SK-N-SH treated with all-trans-retinoic acid at 6 μM for 48 hours (cell line): ENCODE data around the gene DOCK1.

Source experiments
- ATAC-seq: fragments of 200-7000 bp; cut with Tn5 transposase; 3 replicates; pipeline ENCODE4 v1.9.1; 2020; ENCODE audit warnings: mild to moderate bottlenecking, moderate library complexity
- ARNTL ChIP-seq: fragments of 450-650 bp; formaldehyde crosslinking; IDR thresholded peaks from 2 replicates; pipeline ENCODE4 v1.5.0; 2020; ENCODE audit warnings: low read depth, mild to moderate bottlenecking, moderate library complexity, borderline replicate concordance
- BACH2 ChIP-seq: fragments of 250-450 bp; sonication (Bioruptor Pico); IDR thresholded peaks from 2 replicates; pipeline ENCODE4 v1.9.0; 2021; ENCODE audit warnings: mild to moderate bottlenecking, borderline replicate concordance
- CSDC2 ChIP-seq: fragments of 250-450 bp; sonication (Bioruptor Pico); IDR thresholded peaks from 2 replicates; pipeline ENCODE4 v1.5.0; 2020; ENCODE audit warnings: mild to moderate bottlenecking, moderate library complexity
- ESRRG ChIP-seq: fragments of 250-450 bp; sonication (Bioruptor Pico); IDR thresholded peaks from 2 replicates; pipeline ENCODE4 v1.6.1; 2021; ENCODE audit warnings: mild to moderate bottlenecking
- ISL1 ChIP-seq: fragments of 250-450 bp; sonication (Bioruptor Pico); IDR thresholded peaks from 2 replicates; pipeline ENCODE4 v2.1.2; 2022; ENCODE audit warnings: mild to moderate bottlenecking, moderate library complexity
- OSR1 ChIP-seq: fragments of 250-450 bp; sonication (Bioruptor Pico); IDR thresholded peaks from 2 replicates; pipeline ENCODE4 v1.8.0; 2022; ENCODE audit warnings: moderate library complexity, mild to moderate bottlenecking, inconsistent platforms
- PATZ1 ChIP-seq: fragments of 250-450 bp; sonication (Bioruptor Pico); IDR thresholded peaks from 2 replicates; pipeline ENCODE4 v1.8.0; 2020; ENCODE audit warnings: mild to moderate bottlenecking, moderate library complexity, borderline replicate concordance
- POU6F1 ChIP-seq: fragments of 250-450 bp; sonication (Bioruptor Pico); IDR thresholded peaks from 2 replicates; pipeline ENCODE4 v1.8.0; 2021; ENCODE audit warnings: low read depth, mild to moderate bottlenecking, moderate library complexity, borderline replicate concordance
- PPARA ChIP-seq: fragments of 250-450 bp; sonication (Bioruptor Pico); IDR thresholded peaks from 2 replicates; pipeline ENCODE4 v1.5.0; 2020; ENCODE audit warnings: mild to moderate bottlenecking, borderline replicate concordance
- RARB ChIP-seq: fragments of 250-450 bp; sonication (Bioruptor Pico); IDR thresholded peaks from 2 replicates; pipeline ENCODE4 v1.8.0; 2021; ENCODE audit warnings: mild to moderate bottlenecking, moderate library complexity
- TOX ChIP-seq: fragments of 250-450 bp; sonication (Bioruptor Pico); IDR thresholded peaks from 2 replicates; pipeline ENCODE4 v1.8.0; 2021; ENCODE audit warnings: mild to moderate bottlenecking, moderate library complexity, borderline replicate concordance
- ZFP3 ChIP-seq: fragments of 250-450 bp; sonication (Bioruptor Pico); IDR thresholded peaks from 2 replicates; pipeline ENCODE4 v1.5.0; 2020; ENCODE audit warnings: mild to moderate bottlenecking, moderate library complexity
- ZNF565 ChIP-seq: fragments of 450-650 bp; formaldehyde crosslinking; conservative IDR thresholded peaks from 2 replicates; pipeline ENCODE4 v1.5.0; 2020; ENCODE audit warnings: low read depth, mild to moderate bottlenecking, moderate library complexity
- TF ChIP-seq, protein P1 (sequence below): fragments of 250-450 bp; sonication (Bioruptor Pico); IDR thresholded peaks from 2 replicates; pipeline ENCODE4 v1.5.0; 2020; ENCODE audit warnings: mild to moderate bottlenecking, moderate library complexity
- TF ChIP-seq, protein P2 (sequence below): fragments of 250-450 bp; sonication (Bioruptor Pico); IDR thresholded peaks from 2 replicates; pipeline ENCODE4 v1.5.1; 2021; ENCODE audit warnings: mild to moderate bottlenecking, moderate library complexity

The DOCK1 gene

GRCh38 chr10:127081851-127082345 is 176.7 kb downstream of the DOCK1 start:
- TF ChIP-seq ZNF565 (CRISPR knock-in tag) (no peak), ESRRG (CRISPR knock-in tag) (no peak), CSDC2 (CRISPR knock-in tag) (no peak), PPARA (no peak), TOX (CRISPR knock-in tag) (no peak), PATZ1 (CRISPR knock-in tag) (no peak), RARB (CRISPR knock-in tag) (no peak), OSR1 (CRISPR knock-in tag) (no peak), ZFP3 (no peak)
- ATAC-seq, result no peak

DNA sequence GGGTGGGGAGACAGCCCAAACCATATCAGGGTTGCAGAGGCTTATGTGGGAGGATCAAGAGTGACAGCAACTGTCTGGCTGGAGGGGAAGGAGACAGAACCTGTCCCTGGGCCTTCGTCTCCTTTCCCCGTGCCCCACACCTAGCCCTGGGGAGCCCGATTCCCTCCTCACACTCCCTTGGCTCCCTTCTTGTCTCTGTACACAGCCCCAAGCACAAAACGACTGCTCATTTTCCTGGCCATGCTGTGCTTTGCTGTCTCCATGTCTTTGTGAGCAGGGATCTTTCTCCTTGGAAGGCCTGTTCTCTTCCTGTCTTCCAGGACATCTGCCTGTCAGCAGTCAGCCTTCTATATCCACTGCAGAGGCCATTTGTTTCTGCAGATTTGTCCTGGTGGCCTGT is 177.4 kb downstream of the DOCK1 start:
- no peak for ATAC-seq
- TF ChIP-seq ZNF565 (CRISPR knock-in tag) (no peak), PPARA (no peak), ISL1 (CRISPR knock-in tag) (no peak), ARNTL (CRISPR knock-in tag) (no peak), OSR1 (CRISPR knock-in tag) (no peak)

- no peak for ATAC-seq
Observed at GRCh38 chr10:127085957-127086356, 180.7 kb downstream of the DOCK1 start.

More at GRCh38 chr10:127085957-127086356, 180.7 kb downstream of the DOCK1 start:
- no peak for TF ChIP-seq OSR1 (CRISPR knock-in tag)
- no peak for TF ChIP-seq POU6F1
- TF ChIP-seq RARB (CRISPR knock-in tag), result no peak
- no peak for TF ChIP-seq ARNTL (CRISPR knock-in tag)
- TF ChIP-seq, protein P1, sequence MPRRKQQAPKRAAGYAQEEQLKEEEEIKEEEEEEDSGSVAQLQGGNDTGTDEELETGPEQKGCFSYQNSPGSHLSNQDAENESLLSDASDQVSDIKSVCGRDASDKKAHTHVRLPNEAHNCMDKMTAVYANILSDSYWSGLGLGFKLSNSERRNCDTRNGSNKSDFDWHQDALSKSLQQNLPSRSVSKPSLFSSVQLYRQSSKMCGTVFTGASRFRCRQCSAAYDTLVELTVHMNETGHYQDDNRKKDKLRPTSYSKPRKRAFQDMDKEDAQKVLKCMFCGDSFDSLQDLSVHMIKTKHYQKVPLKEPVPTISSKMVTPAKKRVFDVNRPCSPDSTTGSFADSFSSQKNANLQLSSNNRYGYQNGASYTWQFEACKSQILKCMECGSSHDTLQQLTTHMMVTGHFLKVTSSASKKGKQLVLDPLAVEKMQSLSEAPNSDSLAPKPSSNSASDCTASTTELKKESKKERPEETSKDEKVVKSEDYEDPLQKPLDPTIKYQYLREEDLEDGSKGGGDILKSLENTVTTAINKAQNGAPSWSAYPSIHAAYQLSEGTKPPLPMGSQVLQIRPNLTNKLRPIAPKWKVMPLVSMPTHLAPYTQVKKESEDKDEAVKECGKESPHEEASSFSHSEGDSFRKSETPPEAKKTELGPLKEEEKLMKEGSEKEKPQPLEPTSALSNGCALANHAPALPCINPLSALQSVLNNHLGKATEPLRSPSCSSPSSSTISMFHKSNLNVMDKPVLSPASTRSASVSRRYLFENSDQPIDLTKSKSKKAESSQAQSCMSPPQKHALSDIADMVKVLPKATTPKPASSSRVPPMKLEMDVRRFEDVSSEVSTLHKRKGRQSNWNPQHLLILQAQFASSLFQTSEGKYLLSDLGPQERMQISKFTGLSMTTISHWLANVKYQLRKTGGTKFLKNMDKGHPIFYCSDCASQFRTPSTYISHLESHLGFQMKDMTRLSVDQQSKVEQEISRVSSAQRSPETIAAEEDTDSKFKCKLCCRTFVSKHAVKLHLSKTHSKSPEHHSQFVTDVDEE (CRISPR knock-in tag), result no peak
- no peak for TF ChIP-seq ZNF565 (CRISPR knock-in tag)
- TF ChIP-seq, protein P2, sequence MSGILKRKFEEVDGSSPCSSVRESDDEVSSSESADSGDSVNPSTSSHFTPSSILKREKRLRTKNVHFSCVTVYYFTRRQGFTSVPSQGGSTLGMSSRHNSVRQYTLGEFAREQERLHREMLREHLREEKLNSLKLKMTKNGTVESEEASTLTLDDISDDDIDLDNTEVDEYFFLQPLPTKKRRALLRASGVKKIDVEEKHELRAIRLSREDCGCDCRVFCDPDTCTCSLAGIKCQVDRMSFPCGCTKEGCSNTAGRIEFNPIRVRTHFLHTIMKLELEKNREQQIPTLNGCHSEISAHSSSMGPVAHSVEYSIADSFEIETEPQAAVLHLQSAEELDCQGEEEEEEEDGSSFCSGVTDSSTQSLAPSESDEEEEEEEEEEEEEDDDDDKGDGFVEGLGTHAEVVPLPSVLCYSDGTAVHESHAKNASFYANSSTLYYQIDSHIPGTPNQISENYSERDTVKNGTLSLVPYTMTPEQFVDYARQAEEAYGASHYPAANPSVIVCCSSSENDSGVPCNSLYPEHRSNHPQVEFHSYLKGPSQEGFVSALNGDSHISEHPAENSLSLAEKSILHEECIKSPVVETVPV (CRISPR knock-in tag), result no peak
- TF ChIP-seq PATZ1 (CRISPR knock-in tag), result no peak
- TF ChIP-seq PPARA, result no peak
- no peak for TF ChIP-seq BACH2 (CRISPR knock-in tag)
- TF ChIP-seq, all 23 proteins: peak for 0
